GM12878 (cell line): ENCODE data around the gene FOXK1. TPM values are rescaled to one million over a fixed set of nuclear protein-coding genes. Genes with fewer than 3 reads are reported as not detected.

ENCODE experiments used
- ATAC-seq: fragments of 200-7000 bp; cut with Tn5 transposase; 3 replicates; pipeline ENCODE4 v1.9.1; 2020; ENCODE audit warnings: mild to moderate bottlenecking, moderate library complexity
- BruUV-seq: library from RNA; stranded (reverse); fragments of 400-500 nt; replicated peaks from 2 replicates; lab custom pipeline; 2021; lab: Mats Ljungman, UMichigan
- CTCF ChIA-PET: fragments of 300-600 bp; sonication (Branson Sonifier 250); formaldehyde crosslinking; extraction: SDS; loops from one replicate; lab custom pipeline; 2021; ENCODE audit warnings: inconsistent platforms; lab: Yijun Ruan, JAX
- POLR2A ChIA-PET: fragments of 350-600 bp; formaldehyde crosslinking; extraction: SDS; loops from one replicate; lab custom pipeline; 2021; ENCODE audit warnings: inconsistent platforms; lab: Charles Lee
- RAD21 ChIA-PET: fragments of 300-600 bp; sonication (Branson Sonifier 250); formaldehyde crosslinking; loops from one replicate; lab custom pipeline; 2023; ENCODE audit warnings: antibody characterized with exemption; ENCODE audit not compliant: unreplicated experiment; lab: Charles Lee
- SMC1A ChIA-PET: fragments of 300-600 bp; sonication (Branson Sonifier 250); formaldehyde crosslinking; loops from one replicate; lab custom pipeline; 2023; ENCODE audit not compliant: unreplicated experiment, uncharacterized antibody; lab: Charles Lee
- DNase-seq: peaks from one replicate; pipeline ENCODE4 v3.0.0-alpha.2; 2011; ENCODE audit warnings: low read depth, low spot score
- FAIRE-seq: peaks from 3 replicates; lab custom pipeline; 2011; peaks lifted over from hg19 to GRCh38; lab: Jason Lieb, UNC
- H2AFZ ChIP-seq: 2 replicates; pipeline ENCODE4 v1.6.0; 2011; ENCODE audit warnings: low read depth, low read length, control low read depth; ENCODE audit not compliant: control insufficient read depth
- H3K27ac ChIP-seq: 2 replicates; pipeline ENCODE4 v1.5.1; 2011; ENCODE audit warnings: control low read depth; ENCODE audit not compliant: control insufficient read depth, insufficient read depth
- H3K27me3 ChIP-seq, 2 experiments: replicated peaks in 1 of 2; 2 replicates each; pipeline versions ENCODE4 v1.6.0 to v1.6.1; 2011; ENCODE audit warnings: low read length in 1 of 2; ENCODE audit not compliant: control insufficient read depth in 2 of 2, insufficient read depth in 2 of 2
- H3K36me3 ChIP-seq, 2 experiments: 2 replicates each; pipeline ENCODE4 v1.5.1; 2011; ENCODE audit warnings: low read length in 1 of 2; ENCODE audit not compliant: control insufficient read depth in 2 of 2, insufficient read depth in 2 of 2
- H3K4me1 ChIP-seq: 2 replicates; pipeline ENCODE4 v1.6.1; 2011; ENCODE audit warnings: mild to moderate bottlenecking, low read length, moderate library complexity, mixed read lengths; ENCODE audit not compliant: control insufficient read depth, insufficient read depth
- H3K4me2 ChIP-seq: 2 replicates; pipeline ENCODE4 v1.6.0; 2011; ENCODE audit warnings: control low read depth; ENCODE audit not compliant: control insufficient read depth, insufficient read depth
- H3K4me3 ChIP-seq: fragments of 200-600 bp; sonication (generic); 2 replicates; pipeline ENCODE4 v1.5.1; 2016
- H3K79me2 ChIP-seq: 2 replicates; pipeline ENCODE4 v1.6.0; 2011; ENCODE audit warnings: low read length; ENCODE audit not compliant: control insufficient read depth, insufficient read depth
- H3K9ac ChIP-seq: 2 replicates; pipeline ENCODE4 v1.8.0; 2011; ENCODE audit warnings: low read length, control low read depth, mixed read lengths; ENCODE audit not compliant: control insufficient read depth, insufficient read depth
- H3K9me3 ChIP-seq: replicated peaks from 3 replicates; pipeline ENCODE4 v1.5.1; 2011; ENCODE audit warnings: mild to moderate bottlenecking, low read length; ENCODE audit not compliant: control insufficient read depth, insufficient read depth
- H4K20me1 ChIP-seq: 2 replicates; pipeline ENCODE4 v1.6.0; 2011; ENCODE audit not compliant: control insufficient read depth, insufficient read depth
- BHLHE40 ChIP-seq, 2 experiments: fragments of 450-650 bp in 1 of 2; IDR thresholded peaks; 2 replicates each; pipeline ENCODE4 v1.6.1; 2011 to 2017; ENCODE audit warnings: low read depth in 2 of 2, borderline replicate concordance in 1 of 2, improper control_type of control experiment in 1 of 2, low read length in 1 of 2, mild to moderate bottlenecking in 1 of 2
- EED ChIP-seq: sonication (generic); IDR thresholded peaks from 2 replicates; pipeline ENCODE4 v1.6.1; 2016; ENCODE audit warnings: antibody characterized with exemption, low read depth
- ETV6 ChIP-seq, 2 experiments: fragments of 450-650 bp in 1 of 2; IDR thresholded peaks in 1 of 2; conservative IDR thresholded peaks in 1 of 2; 2 replicates each; pipeline ENCODE4 v1.6.1; 2014; ENCODE audit warnings: antibody characterized with exemption in 1 of 2, borderline replicate concordance in 1 of 2, low read depth in 1 of 2, mild to moderate bottlenecking in 1 of 2, moderate library complexity in 1 of 2
- HDAC6 ChIP-seq: fragments of 200-600 bp; sonication (generic); IDR thresholded peaks from one replicate; pipeline ENCODE4 v1.8.0; 2017; ENCODE audit warnings: antibody characterized with exemption; ENCODE audit not compliant: unreplicated experiment
- HSF1 ChIP-seq: fragments of 150-350 bp; IDR thresholded peaks from 2 replicates; pipeline ENCODE4 v1.6.1; 2014; ENCODE audit warnings: mild to moderate bottlenecking, low read depth, low read length
- JUNB ChIP-seq: IDR thresholded peaks from 2 replicates; pipeline ENCODE4 v1.6.1; 2016; ENCODE audit warnings: antibody characterized with exemption, mild to moderate bottlenecking
- PBX3 ChIP-seq: IDR thresholded peaks from 2 replicates; pipeline ENCODE4 v1.6.1; 2011; ENCODE audit warnings: mild to moderate bottlenecking, low read depth, low read length, moderate library complexity; ENCODE audit not compliant: insufficient replicate concordance
- PRDM15 ChIP-seq: fragments of 450-650 bp; formaldehyde crosslinking; IDR thresholded peaks from 2 replicates; pipeline ENCODE4 v1.4.0; 2020; ENCODE audit warnings: mild to moderate bottlenecking, moderate library complexity
- SREBF1 ChIP-seq: IDR thresholded peaks from 2 replicates; pipeline ENCODE4 v1.6.1; 2012; ENCODE audit warnings: mild to moderate bottlenecking, low read length
- TCF12 ChIP-seq: IDR thresholded peaks from 2 replicates; pipeline ENCODE4 v1.6.1; 2011; ENCODE audit warnings: low read depth, mild to moderate bottlenecking, low read length
- WGBS: methylation state at CpG from one replicate; pipeline ENCODE4 v1.1.6; 2016; ENCODE audit warnings: low lambda C conversion rate; ENCODE audit not compliant: insufficient replicate concordance, insufficient coverage; ENCODE audit errors: missing lambda C conversion rate; 5-methylcytosine and 5-hydroxymethylcytosine counted together
- in situ Hi-C: fragments of 300-500 bp; cut with MboI; formaldehyde crosslinking; loops from 9 replicates; pipeline ENCODE4 v1.14.3; 2018; ENCODE audit warnings: mixed read lengths
- intact Hi-C: fragments of 100-400 bp; cut with micrococcal nuclease; formaldehyde crosslinking; loops from one replicate; pipeline ENCODE4 v1.14.2; 2022; ENCODE audit not compliant: unreplicated experiment
- polyA plus RNA-seq, 11 experiments: library from polyadenylated mRNA; depleted of rRNA in 4 of 11; unstranded in 6 of 11; stranded (reverse) in 5 of 11; fragments of >200 nt; fragmentation: Nextera tagmentation in 4 of 11; fragmentation: Illumina TruSeq in 1 of 11; extraction: Ambion mirVana in 4 of 11; extraction: Trizol in 1 of 11; gene quantifications; 1 replicate in 1 of 11; 2 replicates in 10 of 11; pipeline versions ENCODE4 v1.2.1 to v1.2.3, GENCODE V29; 2011 to 2016; ENCODE audit warnings: inconsistent platforms in 2 of 11, missing spikeins in 2 of 11, low read depth in 1 of 11
- total RNA-seq, 4 experiments: library from RNA; depleted of rRNA in 3 of 4; stranded (reverse); fragments of >200 nt in 3 of 4; fragmentation: Illumina TruSeq in 1 of 4; extraction: Trizol in 1 of 4; gene quantifications; 2 replicates each; pipeline versions ENCODE4 v1.2.1 to v1.2.3, GENCODE V29; 2013 to 2021
- TF ChIP-seq, protein P1 (sequence below): fragments of 450-650 bp; IDR thresholded peaks from 2 replicates; pipeline ENCODE4 v1.6.1; 2016; ENCODE audit warnings: mild to moderate bottlenecking

The FOXK1 gene
- total and polyA plus RNA-seq, 10 of the 15 experiments (the other 5 are each of a cell fraction or from before 2014, with no cell fraction given), result 0.24 to 31.8 (median 4.5) TPM

- Histone ChIP-seq H3K4me2 (peak within 1 kb of the TSS; percentile 98), H3K9ac (peak within 1 kb of the TSS; percentile 98), H3K27ac (peak within 1 kb of the TSS; percentile 96), H4K20me1 (no peaks in the 10 kb centered on the region; the same call in 1 of the 2 replicates), H3K36me3 (no peaks in the 10 kb centered on the region), H3K27me3 (no peaks in the 10 kb centered on the region), H3K9me3 (no peaks in the 10 kb centered on the region), H3K79me2 (peaks cover 37% of the 10 kb centered on the region), H3K4me3 (peak within 1 kb of the TSS; percentile 96), H2AFZ (peak within 1 kb of the TSS; percentile 89), H3K4me1 (peaks cover 10% of the 10 kb centered on the region)
- DNase-seq, result peak; percentile 82
- 1% methylated on average over 42 of the region's 55 CpGs for WGBS
- FAIRE-seq, result peak; percentile 99
- RAD21 ChIA-PET, result interaction anchor here (0.6 to 1.5 kb wide), 4 partner anchors 29 to 709 kb away, joined by 3 to 5 read pairs (median 4); no protein-coding TSS in a partner anchor
- in situ Hi-C loops (no loop called here), intact Hi-C loops (loop anchor here (1.0 kb wide), 1 partner anchor 29 kb away; no protein-coding TSS in a partner anchor)
- ATAC-seq, result peak; percentile 96
- CTCF ChIA-PET, result interaction anchor here (0.7 to 1.7 kb wide), 5 partner anchors 17 to 134 kb away, joined by 3 to 7 read pairs (median 5); no protein-coding TSS in a partner anchor
- SMC1A ChIA-PET, result interaction anchor here (1.3 to 2.0 kb wide), 4 partner anchors 29 to 62 kb away, joined by 4 to 7 read pairs (median 5); no protein-coding TSS in a partner anchor
- POLR2A ChIA-PET, result interaction anchor here (0.6 to 1.5 kb wide), 7 partner anchors 21 to 456 kb away, joined by 3 to 6 read pairs (median 3); partner anchors contain the start of gene RBAK
- no TSS peak for BruUV-seq
- TF ChIP-seq HSF1 (no peak), BHLHE40 (IDR thresholded peaks at IDR 0.05; ENCODE audit: borderline replicate concordance in 1 of 2, low read depth in 2 of 2, low read length in 1 of 2) (peak; percentile 98 to 100), JUNB (peak; percentile 15; the same call in 1 of the 2 replicates), TCF12 (peak; percentile 7; the same call in 1 of the 2 replicates), SREBF1 (peak; percentile 83), EED (no peak; the same call in 1 of the 2 replicates), PBX3 (peak; percentile 95), HDAC6 (no peak), PRDM15 (CRISPR knock-in tag) (peak; percentile 61; the same call in 1 of the 2 replicates), ETV6 (conservative IDR thresholded peaks at IDR 0.05 in 1 of 2, IDR thresholded peaks at IDR 0.05 in 1 of 2; ENCODE audit: borderline replicate concordance in 1 of 2, low read depth in 1 of 2) (peak in 1 of 2 experiments; percentile 2; a peak in 1 of 4 replicates)
- TF ChIP-seq, protein P1, sequence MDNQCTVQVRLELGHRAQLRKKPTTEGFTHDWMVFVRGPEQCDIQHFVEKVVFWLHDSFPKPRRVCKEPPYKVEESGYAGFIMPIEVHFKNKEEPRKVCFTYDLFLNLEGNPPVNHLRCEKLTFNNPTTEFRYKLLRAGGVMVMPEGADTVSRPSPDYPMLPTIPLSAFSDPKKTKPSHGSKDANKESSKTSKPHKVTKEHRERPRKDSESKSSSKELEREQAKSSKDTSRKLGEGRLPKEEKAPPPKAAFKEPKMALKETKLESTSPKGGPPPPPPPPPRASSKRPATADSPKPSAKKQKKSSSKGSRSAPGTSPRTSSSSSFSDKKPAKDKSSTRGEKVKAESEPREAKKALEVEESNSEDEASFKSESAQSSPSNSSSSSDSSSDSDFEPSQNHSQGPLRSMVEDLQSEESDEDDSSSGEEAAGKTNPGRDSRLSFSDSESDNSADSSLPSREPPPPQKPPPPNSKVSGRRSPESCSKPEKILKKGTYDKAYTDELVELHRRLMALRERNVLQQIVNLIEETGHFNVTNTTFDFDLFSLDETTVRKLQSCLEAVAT, result no peak
Observed at GRCh38 chr7:4775250-4775847, 93.3 kb downstream of the FOXK1 start, which contains the start of gene AP5Z1. TSS of gene AP5Z1 (plus strand) at chr7:4775623. CDS start at chr7:4775716, 93 bp downstream.
